LNCaP clone FGC (cell line): ENCODE results near the gene ANKH.

ENCODE experiments used
- DNase-seq: peaks from one replicate; pipeline ENCODE4 v3.0.0-alpha.2; 2011; ENCODE audit warnings: low read depth
- H3K4me3 ChIP-seq: 2 replicates; pipeline ENCODE4 v1.5.1; 2011; ENCODE audit warnings: mild to moderate bottlenecking, low read depth, low read length, control low read depth
- TF ChIP-seq, protein P1 (sequence below): IDR thresholded peaks from 2 replicates; pipeline ENCODE4 v1.5.1; 2012; ENCODE audit warnings: mild to moderate bottlenecking; ENCODE audit not compliant: control insufficient read depth, insufficient read depth; ENCODE audit errors: extremely low read depth

ANKH gene

GRCh38 chr5:14669415-14669814, 202.2 kb downstream of the ANKH start:
- TF ChIP-seq, protein P1, sequence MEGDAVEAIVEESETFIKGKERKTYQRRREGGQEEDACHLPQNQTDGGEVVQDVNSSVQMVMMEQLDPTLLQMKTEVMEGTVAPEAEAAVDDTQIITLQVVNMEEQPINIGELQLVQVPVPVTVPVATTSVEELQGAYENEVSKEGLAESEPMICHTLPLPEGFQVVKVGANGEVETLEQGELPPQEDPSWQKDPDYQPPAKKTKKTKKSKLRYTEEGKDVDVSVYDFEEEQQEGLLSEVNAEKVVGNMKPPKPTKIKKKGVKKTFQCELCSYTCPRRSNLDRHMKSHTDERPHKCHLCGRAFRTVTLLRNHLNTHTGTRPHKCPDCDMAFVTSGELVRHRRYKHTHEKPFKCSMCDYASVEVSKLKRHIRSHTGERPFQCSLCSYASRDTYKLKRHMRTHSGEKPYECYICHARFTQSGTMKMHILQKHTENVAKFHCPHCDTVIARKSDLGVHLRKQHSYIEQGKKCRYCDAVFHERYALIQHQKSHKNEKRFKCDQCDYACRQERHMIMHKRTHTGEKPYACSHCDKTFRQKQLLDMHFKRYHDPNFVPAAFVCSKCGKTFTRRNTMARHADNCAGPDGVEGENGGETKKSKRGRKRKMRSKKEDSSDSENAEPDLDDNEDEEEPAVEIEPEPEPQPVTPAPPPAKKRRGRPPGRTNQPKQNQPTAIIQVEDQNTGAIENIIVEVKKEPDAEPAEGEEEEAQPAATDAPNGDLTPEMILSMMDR: no peak
- no peak for DNase-seq
- no peak overlapping the region for H3K4me3 ChIP-seq

GRCh38 chr5:14668181-14668591, 203.4 kb downstream of the ANKH start:
- DNase-seq: no peak
- no peak overlapping the region for H3K4me3 ChIP-seq

DNA sequence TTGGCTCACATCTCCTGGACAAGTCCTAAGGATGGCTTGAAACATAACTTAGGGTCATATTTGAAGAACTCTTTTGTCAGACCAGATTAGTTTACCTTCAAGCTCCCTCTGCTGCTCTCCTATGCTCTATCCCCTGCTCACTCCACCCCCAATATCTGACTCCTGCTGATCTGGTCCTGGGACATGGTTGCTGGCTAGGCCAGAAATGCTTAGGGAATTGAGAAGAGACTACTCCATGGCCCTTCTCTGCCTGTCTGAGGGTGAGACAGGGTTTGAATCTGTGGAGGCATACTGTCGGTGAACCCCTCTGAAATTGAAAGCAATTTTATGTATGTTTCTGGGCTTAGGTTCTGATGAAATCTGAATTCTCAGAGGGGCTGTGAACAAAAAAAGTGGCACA, 203.8 kb downstream of the ANKH start:
- DNase-seq: no peak
- TF ChIP-seq, protein P1: no peak
- H3K4me3 ChIP-seq: no peak overlapping the region

More at GRCh38 chr5:14668181-14668591, 203.4 kb downstream of the ANKH start:
- TF ChIP-seq, protein P1: no peak

- no peak for DNase-seq
- H3K4me3 ChIP-seq: no peak overlapping the region
- TF ChIP-seq, protein P1: no peak
These were observed 204.3 kb downstream of the ANKH start for GRCh38 chr5:14667290-14667689.

- TF ChIP-seq, protein P1: no peak
- no peak for DNase-seq
- H3K4me3 ChIP-seq: peak overlapping the region; percentile 83
These were observed 205.2 kb downstream of the ANKH start for GRCh38 chr5:14666357-14666756.

DNA sequence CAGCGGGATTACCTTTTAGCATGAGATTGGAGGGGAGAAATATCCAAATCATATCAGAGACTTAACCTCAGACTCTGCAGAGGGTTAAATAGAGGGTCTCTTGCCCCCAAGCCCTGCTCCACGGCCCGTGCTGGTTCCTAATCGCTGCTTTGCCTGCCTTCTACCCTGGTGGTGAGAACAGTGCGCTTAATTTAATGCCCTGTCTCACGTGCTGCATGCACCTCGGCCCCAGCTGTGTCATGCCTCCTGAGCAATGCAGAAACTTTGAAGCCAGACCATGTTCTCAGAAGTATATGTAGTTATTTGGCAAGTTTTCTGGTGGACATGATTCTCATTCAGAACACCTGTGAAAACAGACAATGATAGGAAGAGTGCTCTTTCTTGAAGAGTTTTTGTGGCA, 205.6 kb downstream of the ANKH start:
- DNase-seq: no peak
- TF ChIP-seq, protein P1: no peak
- peak overlapping the region; percentile 83 for H3K4me3 ChIP-seq

GRCh38 chr5:14665101-14665822, 206.3 kb downstream of the ANKH start:
- peak overlapping the region; percentile 83 for H3K4me3 ChIP-seq
- DNase-seq: no peak
- TF ChIP-seq, protein P1: peak; percentile 28; the same call in 1 of the 2 replicates
